ENCODE results near the gene SLC45A3.

SLC45A3 gene

DNA sequence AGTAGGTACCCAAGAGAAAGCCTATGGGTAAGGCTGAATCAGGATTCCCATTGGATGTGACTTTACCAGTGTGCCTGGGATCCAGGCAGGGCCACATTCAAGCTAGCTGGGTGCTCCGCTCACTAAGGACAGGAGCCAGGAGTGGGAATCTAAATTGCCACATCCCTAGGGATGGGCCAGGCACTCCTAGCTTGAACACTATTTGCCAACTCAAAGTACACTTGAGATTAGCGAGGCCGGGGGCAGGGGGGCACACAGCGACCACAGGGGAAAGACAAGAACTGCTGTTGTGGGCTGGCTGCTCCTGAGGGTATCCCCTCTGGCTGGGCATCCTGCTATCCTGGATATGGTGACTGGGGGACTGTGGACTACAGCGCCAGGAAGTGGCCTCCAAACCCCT lies 4.3 kb downstream of the SLC45A3 start:
- TF ChIP-seq, protein P1, sequence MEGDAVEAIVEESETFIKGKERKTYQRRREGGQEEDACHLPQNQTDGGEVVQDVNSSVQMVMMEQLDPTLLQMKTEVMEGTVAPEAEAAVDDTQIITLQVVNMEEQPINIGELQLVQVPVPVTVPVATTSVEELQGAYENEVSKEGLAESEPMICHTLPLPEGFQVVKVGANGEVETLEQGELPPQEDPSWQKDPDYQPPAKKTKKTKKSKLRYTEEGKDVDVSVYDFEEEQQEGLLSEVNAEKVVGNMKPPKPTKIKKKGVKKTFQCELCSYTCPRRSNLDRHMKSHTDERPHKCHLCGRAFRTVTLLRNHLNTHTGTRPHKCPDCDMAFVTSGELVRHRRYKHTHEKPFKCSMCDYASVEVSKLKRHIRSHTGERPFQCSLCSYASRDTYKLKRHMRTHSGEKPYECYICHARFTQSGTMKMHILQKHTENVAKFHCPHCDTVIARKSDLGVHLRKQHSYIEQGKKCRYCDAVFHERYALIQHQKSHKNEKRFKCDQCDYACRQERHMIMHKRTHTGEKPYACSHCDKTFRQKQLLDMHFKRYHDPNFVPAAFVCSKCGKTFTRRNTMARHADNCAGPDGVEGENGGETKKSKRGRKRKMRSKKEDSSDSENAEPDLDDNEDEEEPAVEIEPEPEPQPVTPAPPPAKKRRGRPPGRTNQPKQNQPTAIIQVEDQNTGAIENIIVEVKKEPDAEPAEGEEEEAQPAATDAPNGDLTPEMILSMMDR (IDR thresholded peaks at IDR 0.05) = no peak
- no peak overlapping the region for H3K4me3 ChIP-seq
- DNase-seq (ENCODE audit: low spot score) = no peak

DNA sequence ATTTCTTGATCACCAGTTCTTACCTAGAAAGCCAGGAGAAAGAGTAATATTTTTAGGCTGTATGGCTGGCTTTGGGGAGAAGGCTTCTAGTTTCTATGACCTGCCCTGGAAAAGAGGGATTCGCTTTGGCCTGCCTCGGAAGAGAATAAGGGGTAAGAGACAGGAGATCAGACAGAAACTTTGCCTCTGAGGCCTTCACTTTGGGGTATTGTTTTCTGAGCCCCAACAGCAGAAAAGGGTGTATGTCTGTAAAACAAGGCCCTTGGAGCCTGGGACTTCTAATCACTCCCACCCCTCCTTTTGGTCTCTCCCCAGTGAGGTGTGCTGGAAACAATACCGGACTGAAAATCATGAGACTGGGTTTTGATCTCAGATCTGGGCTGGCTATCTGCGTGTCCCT lies 5.1 kb downstream of the SLC45A3 start:
- no peak for DNase-seq (ENCODE audit: low spot score)
- no peak overlapping the region for H3K27ac ChIP-seq
- TF ChIP-seq, protein P1 (IDR thresholded peaks at IDR 0.05) = no peak
- H3K4me3 ChIP-seq = no peak overlapping the region

More for the DNA sequence above, 4.3 kb downstream of the SLC45A3 start:
- no peak overlapping the region for H3K27ac ChIP-seq

DNA sequence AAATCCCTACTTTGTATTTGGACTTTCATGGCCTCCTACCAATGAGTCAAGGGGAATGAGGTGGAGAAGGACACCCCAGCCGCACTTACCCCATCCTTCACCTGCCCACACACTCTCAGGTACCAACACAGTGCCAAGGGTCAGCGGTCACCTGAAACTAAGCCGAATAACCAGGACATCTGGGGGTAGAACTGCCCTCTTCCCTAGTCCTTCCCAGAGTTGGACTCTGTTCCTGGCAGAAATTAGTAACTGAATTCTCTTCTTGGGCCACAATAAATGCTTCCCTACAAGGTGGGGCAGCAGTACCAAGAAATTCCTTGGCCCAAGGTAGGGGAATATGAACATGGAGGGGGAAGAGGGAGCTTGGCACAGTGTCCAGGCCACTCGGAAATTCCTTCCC lies 7.3 kb downstream of the SLC45A3 start:
- Histone ChIP-seq H3K27ac (no peak overlapping the region), H3K4me3 (no peak overlapping the region)
- no peak for DNase-seq (ENCODE audit: low spot score)
- TF ChIP-seq, protein P1 (IDR thresholded peaks at IDR 0.05) = no peak

GRCh38 chr1:205672395-205672889 lies 7.9 kb downstream of the SLC45A3 start:
- TF ChIP-seq, protein P1 (IDR thresholded peaks at IDR 0.05) = no peak
- no peak for DNase-seq (ENCODE audit: low spot score)
- H3K4me3 ChIP-seq = no peak overlapping the region
- no peak overlapping the region for H3K27ac ChIP-seq

DNA sequence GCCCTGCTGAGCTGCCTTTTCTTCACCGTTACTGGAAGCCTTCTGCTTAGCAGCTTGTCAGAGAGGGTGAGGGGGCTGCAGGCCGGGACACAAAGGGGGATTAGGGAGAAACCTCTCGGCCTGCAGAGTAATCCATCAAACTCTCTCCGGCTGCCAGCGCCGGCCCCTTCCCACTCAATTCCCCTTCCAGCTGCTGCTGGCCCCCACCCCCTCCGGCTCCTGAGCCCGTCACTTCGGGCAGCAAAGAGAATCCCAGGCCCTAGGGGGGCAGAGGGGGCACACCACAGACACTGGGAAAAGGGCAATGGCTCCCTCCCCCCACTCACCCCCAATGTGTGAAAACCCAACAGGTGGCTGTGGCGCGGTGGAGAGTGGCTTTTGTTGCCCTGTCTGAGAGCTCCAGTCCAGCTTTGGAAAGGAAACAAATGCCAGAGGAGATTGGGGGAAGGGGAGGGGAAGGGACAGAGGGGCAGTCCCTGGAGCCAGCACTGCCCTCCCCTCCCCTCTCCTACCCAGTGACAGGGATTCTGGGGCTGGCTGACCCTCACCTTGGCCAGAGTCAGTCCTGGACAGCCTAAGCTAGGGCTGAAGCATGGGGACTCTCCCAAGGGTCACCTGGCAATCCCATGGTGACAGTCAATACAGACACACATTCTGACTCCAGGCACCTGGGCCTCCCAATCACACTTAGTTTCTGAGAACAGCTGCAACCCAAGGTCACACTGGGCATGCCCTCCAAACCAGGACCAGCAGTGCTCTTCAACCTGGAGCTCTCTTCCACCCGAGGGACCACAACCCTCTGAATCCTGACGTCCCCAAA lies 9.5 kb downstream of the SLC45A3 start:
- no peak overlapping the region for H3K27ac ChIP-seq
- TF ChIP-seq, protein P1 (IDR thresholded peaks at IDR 0.05) = no peak
- DNase-seq (ENCODE audit: low spot score) = no peak
- H3K4me3 ChIP-seq = no peak overlapping the region

GRCh38 chr1:205670150-205670446 lies 10.2 kb downstream of the SLC45A3 start:
- Histone ChIP-seq H3K4me3 (no peak overlapping the region), H3K27ac (no peak overlapping the region)
- TF ChIP-seq, protein P1 (IDR thresholded peaks at IDR 0.05) = no peak
- DNase-seq (ENCODE audit: low spot score) = no peak

Data from coronary artery (tissue), 2 donors.